H9 (cell line): ENCODE results near the gene TMEM238. TPM values are rescaled to one million over a fixed set of nuclear protein-coding genes. Genes with fewer than 3 reads are reported as not detected.

Experiments
- DNase-seq: peaks from one replicate; pipeline ENCODE4 v3.0.0-alpha.2; 2017
- H2AFZ ChIP-seq: one replicate; pipeline ENCODE4 v1.6.1; 2013; ENCODE audit warnings: mild to moderate bottlenecking, low read length, control low read depth, moderate library complexity
- H2AK5ac ChIP-seq: 2 replicates; pipeline ENCODE4 v1.6.1; 2013; ENCODE audit warnings: low read length, control low read depth, mixed read lengths; ENCODE audit not compliant: insufficient read length
- H2BK120ac ChIP-seq: one replicate; pipeline ENCODE4 v1.6.1; 2013; ENCODE audit warnings: low read depth, mild to moderate bottlenecking, low read length, control low read depth, inconsistent platforms; ENCODE audit not compliant: poor library complexity, severe bottlenecking
- H2BK12ac ChIP-seq: 2 replicates; pipeline ENCODE4 v1.6.1; 2013; ENCODE audit warnings: low read length, control low read depth, mixed read lengths, low read depth; ENCODE audit not compliant: insufficient read length
- H2BK15ac ChIP-seq: 2 replicates; pipeline ENCODE4 v1.6.1; 2013; ENCODE audit warnings: low read depth, low read length, control low read depth
- H2BK20ac ChIP-seq: one replicate; pipeline ENCODE4 v1.6.1; 2013; ENCODE audit warnings: low read depth, mild to moderate bottlenecking, low read length, control low read depth, inconsistent platforms; ENCODE audit not compliant: poor library complexity, severe bottlenecking
- H2BK5ac ChIP-seq: 2 replicates; pipeline ENCODE4 v1.6.1; 2013; ENCODE audit warnings: low read length, control low read depth, mixed read lengths; ENCODE audit not compliant: insufficient read length
- H3K14ac ChIP-seq: 2 replicates; pipeline ENCODE4 v1.6.1; 2013; ENCODE audit warnings: low read length, control low read depth; ENCODE audit not compliant: insufficient read depth
- H3K18ac ChIP-seq: 2 replicates; pipeline ENCODE4 v1.6.1; 2013; ENCODE audit warnings: low read depth, mild to moderate bottlenecking, mixed read lengths, low read length, control low read depth; ENCODE audit not compliant: insufficient read length
- H3K23ac ChIP-seq: 2 replicates; pipeline ENCODE4 v1.6.1; 2013; ENCODE audit warnings: low read length, control low read depth, mixed read lengths, low read depth; ENCODE audit not compliant: insufficient read length
- H3K23me2 ChIP-seq: 2 replicates; pipeline ENCODE4 v1.6.1; 2013; ENCODE audit warnings: low read depth, mild to moderate bottlenecking, mixed read lengths, low read length, control low read depth; ENCODE audit not compliant: insufficient read length, poor library complexity, severe bottlenecking
- H3K27ac ChIP-seq: 2 replicates; pipeline ENCODE4 v1.5.1; 2013; ENCODE audit warnings: low read length, control low read depth, mixed read lengths, low read depth; ENCODE audit not compliant: insufficient read length
- H3K27me3 ChIP-seq: 2 replicates; pipeline ENCODE4 v1.6.1; 2013; ENCODE audit warnings: low read length, control low read depth, inconsistent platforms; ENCODE audit not compliant: insufficient read depth
- H3K4ac ChIP-seq: 2 replicates; pipeline ENCODE4 v1.6.1; 2013; ENCODE audit warnings: low read depth, mild to moderate bottlenecking, control low read depth, inconsistent platforms, low read length, moderate library complexity
- H3K4me1 ChIP-seq: 2 replicates; pipeline ENCODE4 v1.6.1; 2013; ENCODE audit warnings: low read length, control low read depth, inconsistent platforms; ENCODE audit not compliant: insufficient read depth
- H3K4me2 ChIP-seq: 2 replicates; pipeline ENCODE4 v1.6.1; 2013; ENCODE audit warnings: low read length, control low read depth, mixed read lengths; ENCODE audit not compliant: insufficient read length, insufficient read depth
- H3K56ac ChIP-seq: 2 replicates; pipeline ENCODE4 v1.6.1; 2013; ENCODE audit warnings: low read depth, mild to moderate bottlenecking, mixed read lengths, low read length, control low read depth; ENCODE audit not compliant: insufficient read length
- H3K79me1 ChIP-seq: 2 replicates; pipeline ENCODE4 v1.6.1; 2013; ENCODE audit warnings: low read depth, mild to moderate bottlenecking, moderate library complexity, low read length, control low read depth, inconsistent platforms; ENCODE audit not compliant: insufficient read depth, poor library complexity, severe bottlenecking
- H3K79me2 ChIP-seq: 2 replicates; pipeline ENCODE4 v1.6.1; 2013; ENCODE audit warnings: low read length, control low read depth, inconsistent platforms; ENCODE audit not compliant: insufficient read depth
- H3K9ac ChIP-seq: 2 replicates; pipeline ENCODE4 v1.6.1; 2013; ENCODE audit warnings: low read length, control low read depth, mixed read lengths; ENCODE audit not compliant: insufficient read length; ENCODE audit errors: extremely low read depth
- H3K9me3 ChIP-seq: one replicate; pipeline ENCODE4 v1.6.1; 2013; ENCODE audit warnings: low read depth, low read length, inconsistent platforms; ENCODE audit not compliant: control insufficient read depth
- H3T11ph ChIP-seq: one replicate; pipeline ENCODE4 v1.6.1; 2013; ENCODE audit warnings: mild to moderate bottlenecking, low read length, control low read depth, inconsistent platforms
- H4K20me1 ChIP-seq: one replicate; pipeline ENCODE4 v1.6.1; 2013; ENCODE audit not compliant: control insufficient read depth, insufficient read length, insufficient read depth
- H4K5ac ChIP-seq: 2 replicates; pipeline ENCODE4 v1.6.1; 2013; ENCODE audit warnings: low read depth, mild to moderate bottlenecking, mixed read lengths, low read length, control low read depth; ENCODE audit not compliant: insufficient read length
- H4K8ac ChIP-seq: replicated peaks from 2 replicates; pipeline ENCODE4 v1.6.1; 2013; ENCODE audit warnings: low read length, control low read depth, mixed read lengths, low read depth; ENCODE audit not compliant: insufficient read length
- H4K91ac ChIP-seq: 2 replicates; pipeline ENCODE4 v1.6.1; 2013; ENCODE audit warnings: low read depth, mild to moderate bottlenecking, moderate library complexity, mixed read lengths, low read length, control low read depth; ENCODE audit not compliant: insufficient read length
- H3K27ac Mint-ChIP-seq, 3 experiments: 2 replicates in 2 of 3; 3 replicates in 1 of 3; pipeline ENCODE4 v1.8.0; 2020 to 2021; ENCODE audit warnings: mixed read lengths in 3 of 3, mild to moderate bottlenecking in 1 of 3, moderate library complexity in 1 of 3
- H3K27me3 Mint-ChIP-seq: 2 replicates; pipeline ENCODE4 v1.8.0; 2021; ENCODE audit warnings: low read depth, mild to moderate bottlenecking, moderate library complexity, mixed read lengths
- H3K36me3 Mint-ChIP-seq, 3 experiments: 2 replicates in 2 of 3; 3 replicates in 1 of 3; pipeline ENCODE4 v1.8.0; 2020 to 2021; ENCODE audit warnings: low read depth in 3 of 3, mixed read lengths in 3 of 3; ENCODE audit not compliant: insufficient read depth in 1 of 3
- H3K4me1 Mint-ChIP-seq, 2 experiments: 2 replicates each; pipeline ENCODE4 v1.8.0; 2020; ENCODE audit warnings: mixed read lengths in 2 of 2
- H3K4me3 Mint-ChIP-seq, 2 experiments: 2 replicates in 1 of 2; 3 replicates in 1 of 2; pipeline ENCODE4 v1.8.0; 2020 to 2021; ENCODE audit warnings: mild to moderate bottlenecking in 2 of 2, mixed read lengths in 2 of 2, moderate library complexity in 1 of 2
- H3K9me3 Mint-ChIP-seq, 2 experiments: 2 replicates in 1 of 2; 3 replicates in 1 of 2; pipeline ENCODE4 v1.8.0; 2020; ENCODE audit warnings: mild to moderate bottlenecking in 2 of 2, mixed read lengths in 2 of 2, moderate library complexity in 1 of 2
- CTCF ChIP-seq: fragments of 200-600 bp; sonication (generic); conservative IDR thresholded peaks from 3 replicates; pipeline ENCODE4 v1.8.0; 2021; ENCODE audit warnings: antibody characterized with exemption, mild to moderate bottlenecking
- WGBS: extraction: QIAGEN DNeasy Blood & Tissue Kit; methylation state at CpG from one replicate; pipeline ENCODE4 v1.1.7; 2013; ENCODE audit warnings: missing lambda C conversion rate, low lambda C conversion rate, mixed read lengths; ENCODE audit not compliant: insufficient read length; ENCODE audit errors: extremely low coverage; 5-methylcytosine and 5-hydroxymethylcytosine counted together
- total RNA-seq: library from RNA; stranded (reverse); gene quantifications from 2 replicates; pipeline ENCODE4 v1.2.1, GENCODE V29; 2021

Gene TMEM238
- total RNA-seq, 1 experiment from 2014 or later = 4.8 TPM

GRCh38 chr19:55424518-55424917 lies 40.4 kb upstream of the TMEM238 start:
- Mint-ChIP-seq H3K9me3 (peaks cover 0 to 2% of the 10 kb centered on the region in 2 experiments; a peak in 1 of 5 replicates), H3K4me3 (no peak overlapping the region), H3K4me1 (peaks cover 5 to 10% of the 10 kb centered on the region in 2 experiments; a peak in 3 of 4 replicates), H3K27ac (no peak overlapping the region), H3K36me3 (no peaks in the 10 kb centered on the region), H3K27me3 (peaks cover 43% of the 10 kb centered on the region)
- Histone ChIP-seq H3K4me1 (no peaks in the 10 kb centered on the region), H4K91ac (no peak overlapping the region), H3K18ac (no peak overlapping the region), H3K27ac (no peak overlapping the region), H4K8ac (no peak overlapping the region), H3K79me1 (no peaks in the 10 kb centered on the region), H3K14ac (no peak overlapping the region), H4K5ac (no peak overlapping the region), H3K4ac (no peak overlapping the region), H2BK20ac (no peak overlapping the region), H3K56ac (no peak overlapping the region), H3K9ac (no peak overlapping the region), H2BK12ac (no peak overlapping the region), H2AFZ (no peak overlapping the region), H2BK120ac (no peak overlapping the region), H3K9me3 (no peaks in the 10 kb centered on the region), H4K20me1 (no peaks in the 10 kb centered on the region), H2BK5ac (no peak overlapping the region), H3K23ac (no peak overlapping the region), H3K27me3 (no peaks in the 10 kb centered on the region), H2BK15ac (no peak overlapping the region), H3K4me2 (no peak overlapping the region), H2AK5ac (no peak overlapping the region), H3T11ph (no peak overlapping the region), H3K23me2 (no peaks in the 10 kb centered on the region), H3K79me2 (no peaks in the 10 kb centered on the region)
- TF ChIP-seq CTCF = no peak
- no CpG with 5 or more reads among the region's 3 CpGs for WGBS
- no peak for DNase-seq
